22Rv1 (cell line): ENCODE measurements around the gene BTBD10.
A peak's percentile ranks its signal among the peaks of the same experiment; 100 is the strongest.

ENCODE experiments used
- H3K27ac ChIP-seq: fragments of 450-650 bp; 2 replicates; pipeline ENCODE4 v1.5.1; 2017
- ZFX ChIP-seq: fragments of 450-650 bp; IDR thresholded peaks from 2 replicates; pipeline ENCODE4 v1.6.1; 2017; ENCODE audit warnings: antibody characterized with exemption, borderline replicate concordance
- TF ChIP-seq, protein P1 (sequence below): fragments of 450-650 bp; IDR thresholded peaks from 2 replicates; pipeline ENCODE4 v1.5.1; 2017; ENCODE audit warnings: mild to moderate bottlenecking

BTBD10 gene

DNA sequence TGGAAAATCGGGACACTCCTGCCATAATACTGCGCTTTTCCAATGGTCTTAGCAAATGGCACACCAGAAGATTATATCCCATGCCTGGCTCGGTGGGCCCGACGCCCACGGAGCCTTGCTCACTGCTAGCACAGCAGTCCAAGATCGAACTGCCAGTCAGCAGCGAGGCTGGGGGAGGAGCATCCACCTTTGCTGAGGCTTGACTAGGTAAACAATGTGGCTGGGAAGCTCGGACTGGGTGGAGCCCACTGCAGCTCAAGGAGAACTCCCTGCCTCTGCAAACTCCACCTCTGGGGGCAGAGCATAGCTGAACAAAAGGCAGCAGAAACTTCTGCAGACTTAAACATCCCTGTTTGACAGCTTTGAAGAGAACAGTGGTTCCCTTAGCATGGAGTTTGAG is 17.2 kb upstream of the BTBD10 start:
- TF ChIP-seq, protein P1, sequence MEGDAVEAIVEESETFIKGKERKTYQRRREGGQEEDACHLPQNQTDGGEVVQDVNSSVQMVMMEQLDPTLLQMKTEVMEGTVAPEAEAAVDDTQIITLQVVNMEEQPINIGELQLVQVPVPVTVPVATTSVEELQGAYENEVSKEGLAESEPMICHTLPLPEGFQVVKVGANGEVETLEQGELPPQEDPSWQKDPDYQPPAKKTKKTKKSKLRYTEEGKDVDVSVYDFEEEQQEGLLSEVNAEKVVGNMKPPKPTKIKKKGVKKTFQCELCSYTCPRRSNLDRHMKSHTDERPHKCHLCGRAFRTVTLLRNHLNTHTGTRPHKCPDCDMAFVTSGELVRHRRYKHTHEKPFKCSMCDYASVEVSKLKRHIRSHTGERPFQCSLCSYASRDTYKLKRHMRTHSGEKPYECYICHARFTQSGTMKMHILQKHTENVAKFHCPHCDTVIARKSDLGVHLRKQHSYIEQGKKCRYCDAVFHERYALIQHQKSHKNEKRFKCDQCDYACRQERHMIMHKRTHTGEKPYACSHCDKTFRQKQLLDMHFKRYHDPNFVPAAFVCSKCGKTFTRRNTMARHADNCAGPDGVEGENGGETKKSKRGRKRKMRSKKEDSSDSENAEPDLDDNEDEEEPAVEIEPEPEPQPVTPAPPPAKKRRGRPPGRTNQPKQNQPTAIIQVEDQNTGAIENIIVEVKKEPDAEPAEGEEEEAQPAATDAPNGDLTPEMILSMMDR: peak; percentile 43
- TF ChIP-seq ZFX: no peak
- H3K27ac ChIP-seq: peak overlapping the region; percentile 79

DNA sequence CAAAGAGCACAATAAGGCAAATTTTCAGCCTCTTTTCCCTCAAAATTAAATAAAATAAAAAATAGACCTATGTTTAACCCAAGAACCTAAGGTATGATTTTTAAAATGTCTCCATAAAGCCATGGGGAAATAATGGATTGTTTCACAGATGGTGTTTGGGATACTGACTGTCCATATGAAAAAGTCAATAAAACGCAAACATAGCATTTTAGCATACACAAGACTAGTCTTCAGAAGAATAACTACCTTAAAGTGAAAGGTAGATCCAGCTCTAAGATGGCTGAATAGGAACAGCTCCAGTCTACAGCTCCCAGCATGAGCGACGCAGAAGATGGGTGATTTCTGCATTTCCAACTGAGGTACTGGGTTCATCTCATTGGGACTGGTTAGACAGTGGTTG is 16.7 kb upstream of the BTBD10 start:
- peak overlapping the region; percentile 79 for H3K27ac ChIP-seq
- TF ChIP-seq, protein P1: no peak
- TF ChIP-seq ZFX: no peak

DNA sequence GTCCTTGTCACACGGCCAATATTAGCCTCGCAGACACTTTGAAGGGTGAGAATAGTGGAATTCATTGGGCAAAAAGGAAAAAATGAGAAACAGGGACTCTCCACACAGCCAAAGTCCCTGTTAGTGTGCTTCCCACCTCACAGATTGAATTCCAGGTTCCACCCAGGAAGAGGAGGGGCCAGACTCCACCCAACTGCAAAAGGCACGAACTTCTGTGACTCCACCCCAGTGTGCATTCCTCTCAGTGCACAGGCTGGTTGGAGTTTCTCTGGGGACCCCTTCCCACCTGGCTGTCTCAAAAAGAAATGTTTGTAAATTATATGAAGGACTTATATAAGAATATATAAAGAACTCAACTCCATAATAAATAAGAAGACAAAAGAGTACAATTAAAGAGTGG is 12.1 kb upstream of the BTBD10 start:
- no peak overlapping the region for H3K27ac ChIP-seq
- TF ChIP-seq, protein P1: no peak
- no peak for TF ChIP-seq ZFX

DNA sequence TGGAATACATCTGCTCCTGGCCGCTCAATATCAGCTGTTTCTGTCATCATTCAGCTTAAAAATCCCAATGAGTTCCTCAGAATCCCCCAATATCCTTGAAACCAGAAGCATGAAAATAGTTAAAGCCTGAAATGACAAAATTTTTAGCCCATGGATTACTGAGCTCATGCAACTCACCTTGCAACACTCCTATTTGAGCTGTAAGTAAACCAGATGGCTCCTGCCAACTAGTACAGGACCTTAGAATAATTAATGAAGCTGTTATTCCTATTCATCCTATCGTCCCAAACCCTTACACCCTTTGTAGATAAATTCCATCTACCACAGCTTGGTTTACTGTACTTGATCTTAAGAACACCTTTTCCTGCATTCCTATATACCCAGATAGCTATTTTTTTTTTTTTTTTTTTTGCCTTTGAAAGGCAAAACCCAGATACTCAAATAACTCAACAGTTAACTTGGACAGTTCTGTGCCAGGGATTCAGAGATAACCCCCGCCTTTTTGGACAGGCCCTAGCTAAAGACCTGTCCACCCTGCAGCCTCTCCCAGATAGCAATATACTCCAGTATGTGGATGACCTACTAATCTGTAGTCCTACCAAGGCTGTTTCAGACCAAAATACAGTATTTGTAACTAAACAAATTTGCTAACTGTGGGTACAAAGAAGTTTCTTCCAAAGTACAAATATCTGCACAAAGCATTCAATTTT is 10.1 kb upstream of the BTBD10 start:
- TF ChIP-seq ZFX: no peak
- TF ChIP-seq, protein P1: no peak
- no peak overlapping the region for H3K27ac ChIP-seq

DNA sequence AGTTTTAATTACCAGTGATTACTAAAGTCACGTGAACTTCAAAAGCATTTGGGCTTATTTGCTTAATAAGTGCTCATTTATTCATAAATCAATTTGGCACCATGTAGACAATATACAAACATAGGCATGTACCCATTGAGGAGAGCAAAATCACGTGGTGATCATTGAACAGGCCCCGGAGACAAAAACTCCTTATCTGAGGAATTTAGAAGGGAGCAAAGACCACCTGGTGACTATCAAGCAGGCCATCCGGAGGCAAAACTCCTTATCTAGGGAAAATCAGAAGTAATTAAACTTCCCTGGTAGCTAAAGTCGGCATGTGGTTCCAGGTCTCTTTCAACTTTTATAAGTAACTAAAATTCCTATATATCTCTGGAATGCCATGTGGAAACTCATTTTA is 5.7 kb upstream of the BTBD10 start:
- TF ChIP-seq ZFX: no peak
- TF ChIP-seq, protein P1: no peak
- no peak overlapping the region for H3K27ac ChIP-seq

DNA sequence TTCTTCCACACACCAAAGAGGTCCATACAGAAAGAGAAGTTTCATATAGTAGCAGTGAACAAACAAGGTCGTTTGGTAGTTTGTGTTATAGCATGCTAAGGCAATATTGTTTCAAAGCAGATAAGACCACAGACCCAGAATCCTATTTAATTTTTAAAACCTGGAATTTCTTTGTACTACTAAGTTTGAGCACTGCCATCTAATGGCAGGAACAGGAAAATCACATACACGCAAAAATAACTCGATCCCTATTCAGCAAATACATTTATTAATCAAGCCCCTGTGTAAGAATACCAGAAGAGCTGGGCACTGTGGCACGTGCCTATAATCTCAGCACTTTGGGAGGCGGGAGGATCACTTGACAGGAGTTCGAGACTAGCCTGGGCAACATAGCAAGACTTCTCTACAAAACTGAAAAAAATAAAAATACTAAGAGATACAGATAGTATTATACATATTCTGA is 2.9 kb upstream of the BTBD10 start:
- H3K27ac ChIP-seq: no peak overlapping the region
- TF ChIP-seq, protein P1: peak; percentile 81
- TF ChIP-seq ZFX: no peak

DNA sequence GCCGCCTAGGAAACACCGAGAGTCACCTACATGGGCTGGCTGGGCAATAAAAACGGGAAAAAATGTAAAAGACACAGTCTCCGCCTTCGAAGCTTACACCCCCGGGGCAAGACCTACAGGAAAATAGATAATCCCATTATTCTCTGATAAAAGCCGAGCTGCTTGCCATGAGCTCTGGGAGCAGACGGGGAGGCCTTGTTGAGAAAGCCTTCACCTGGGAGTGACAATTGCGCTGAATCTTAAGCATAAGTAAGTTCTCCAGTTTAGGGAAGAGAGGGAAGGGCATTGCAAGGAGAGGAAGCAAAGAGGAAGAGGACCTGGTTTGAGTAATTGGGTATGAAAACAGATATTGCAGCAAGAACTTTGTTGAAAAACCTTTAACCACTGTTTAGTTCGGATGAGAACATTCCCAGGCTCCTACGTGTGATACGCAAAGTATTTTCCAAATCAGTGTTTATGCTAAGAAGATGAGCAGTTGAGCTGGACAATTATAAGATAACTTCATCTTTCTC is 813 bp upstream of the BTBD10 start:
- TF ChIP-seq ZFX: no peak
- TF ChIP-seq, protein P1: no peak
- peak overlapping the region; percentile 75 for H3K27ac ChIP-seq
